Neuronal stem cell (in vitro differentiated cells): Measurements from ENCODE around the gene HIBADH.

Experiments used
- DNase-seq: peaks from one replicate; pipeline ENCODE4 v3.0.0-alpha.2; 2013; ENCODE audit warnings: low spot score
- H2AFZ ChIP-seq: one replicate; pipeline ENCODE4 v1.6.1; 2013; ENCODE audit warnings: mild to moderate bottlenecking, low read length, inconsistent platforms
- H2AK5ac ChIP-seq: 2 replicates; pipeline ENCODE4 v1.6.1; 2013; ENCODE audit warnings: low read depth, mild to moderate bottlenecking, inconsistent platforms, low read length, moderate library complexity, mixed read lengths
- H2BK120ac ChIP-seq: 2 replicates; pipeline ENCODE4 v1.6.1; 2013; ENCODE audit warnings: low read depth, mild to moderate bottlenecking, inconsistent platforms, low read length, moderate library complexity, mixed read lengths
- H2BK12ac ChIP-seq: one replicate; pipeline ENCODE4 v1.6.1; 2013; ENCODE audit warnings: low read length, inconsistent platforms
- H2BK15ac ChIP-seq: 2 replicates; pipeline ENCODE4 v1.6.1; 2013; ENCODE audit warnings: mild to moderate bottlenecking, low read length, inconsistent platforms, mixed read lengths
- H2BK5ac ChIP-seq: one replicate; pipeline ENCODE4 v1.6.1; 2013; ENCODE audit warnings: inconsistent platforms, mild to moderate bottlenecking, low read length, moderate library complexity
- H3K14ac ChIP-seq: one replicate; pipeline ENCODE4 v1.6.1; 2013; ENCODE audit warnings: low read length, inconsistent platforms
- H3K18ac ChIP-seq: 2 replicates; pipeline ENCODE4 v1.6.1; 2013; ENCODE audit warnings: low read length, inconsistent platforms
- H3K23ac ChIP-seq: 2 replicates; pipeline ENCODE4 v1.6.1; 2013; ENCODE audit warnings: low read depth, mild to moderate bottlenecking, mixed read lengths, low read length, inconsistent platforms; ENCODE audit not compliant: poor library complexity
- H3K27ac ChIP-seq: replicated peaks from 3 replicates; pipeline ENCODE4 v1.5.1; 2013; ENCODE audit warnings: low read length, inconsistent platforms
- H3K27me3 ChIP-seq, 3 experiments: 2 replicates each; pipeline ENCODE4 v1.6.1; 2013; ENCODE audit warnings: low read length in 3 of 3, mild to moderate bottlenecking in 2 of 3, inconsistent platforms in 1 of 3, low read depth in 1 of 3, mixed read lengths in 1 of 3, moderate library complexity in 1 of 3; ENCODE audit not compliant: control insufficient read depth in 3 of 3, insufficient read depth in 3 of 3
- H3K36me3 ChIP-seq, 2 donors: replicated peaks in 1 of 2; 2 replicates each; pipeline ENCODE4 v1.6.1; 2013; ENCODE audit warnings: low read length in 2 of 2; ENCODE audit not compliant: control insufficient read depth in 2 of 2, insufficient read depth in 2 of 2
- H3K4ac ChIP-seq: 2 replicates; pipeline ENCODE4 v1.6.1; 2013; ENCODE audit warnings: inconsistent platforms, mild to moderate bottlenecking, low read length, moderate library complexity
- H3K4me1 ChIP-seq, 2 donors: 1 replicate in 1 of 2; 2 replicates in 1 of 2; pipeline ENCODE4 v1.6.1; 2013; ENCODE audit warnings: low read length in 2 of 2, low read depth in 1 of 2; ENCODE audit not compliant: control insufficient read depth in 2 of 2, insufficient read depth in 1 of 2
- H3K4me2 ChIP-seq: one replicate; pipeline ENCODE4 v1.6.1; 2013; ENCODE audit warnings: mild to moderate bottlenecking, low read length, inconsistent platforms; ENCODE audit not compliant: insufficient read depth, poor library complexity, severe bottlenecking
- H3K4me3 ChIP-seq, 2 donors: 2 replicates each; pipeline ENCODE4 v1.5.1; 2013; ENCODE audit warnings: low read length in 2 of 2, mild to moderate bottlenecking in 2 of 2, inconsistent platforms in 1 of 2, moderate library complexity in 1 of 2
- H3K79me1 ChIP-seq: one replicate; pipeline ENCODE4 v1.6.1; 2013; ENCODE audit warnings: low read depth, mild to moderate bottlenecking, inconsistent platforms, low read length, moderate library complexity
- H3K9ac ChIP-seq: one replicate; pipeline ENCODE4 v1.6.1; 2013; ENCODE audit warnings: mild to moderate bottlenecking, low read depth, low read length, inconsistent platforms; ENCODE audit not compliant: poor library complexity
- H3K9me3 ChIP-seq, 2 donors: replicated peaks in 1 of 2; 2 replicates each; pipeline versions ENCODE3 to v1.6.1; 2013; ENCODE audit warnings: low read length in 2 of 2, mild to moderate bottlenecking in 2 of 2, inconsistent platforms in 1 of 2, low read depth in 1 of 2, mixed read lengths in 1 of 2, moderate library complexity in 1 of 2; ENCODE audit not compliant: control insufficient read depth in 2 of 2, insufficient read depth in 1 of 2
- H4K8ac ChIP-seq: one replicate; pipeline ENCODE4 v1.6.1; 2013; ENCODE audit warnings: low read depth, mild to moderate bottlenecking, inconsistent platforms, low read length, moderate library complexity
- H4K91ac ChIP-seq: one replicate; pipeline ENCODE4 v1.6.1; 2013; ENCODE audit warnings: low read length, low read depth, mild to moderate bottlenecking, inconsistent platforms; ENCODE audit not compliant: poor library complexity
- WGBS, 2 donors: extraction: QIAGEN DNeasy Blood & Tissue Kit; methylation state at CpG; one replicate each; pipeline ENCODE4 v1.1.7; 2013; ENCODE audit warnings: missing lambda C conversion rate in 2 of 2, mixed read lengths in 1 of 2; ENCODE audit not compliant: insufficient read length in 2 of 2, insufficient replicate concordance in 1 of 2; ENCODE audit errors: extremely low coverage in 2 of 2; 5-methylcytosine and 5-hydroxymethylcytosine counted together

HIBADH gene

GRCh38 chr7:27518561-27519350 lies 143.9 kb downstream of the HIBADH start:
- no peak overlapping the region for H2AK5ac ChIP-seq
- H3K36me3 ChIP-seq, result no peaks in the 10 kb centered on the region
- no peak overlapping the region for H2AFZ ChIP-seq
- no peak overlapping the region for H3K23ac ChIP-seq
- H2BK5ac ChIP-seq, result no peak overlapping the region
- no peak overlapping the region for H3K4ac ChIP-seq
- H3K14ac ChIP-seq, result no peak overlapping the region
- no peak for DNase-seq
- no peak overlapping the region for H4K8ac ChIP-seq
- peaks cover 0 to 2% of the 10 kb centered on the region in 2 donors for H3K4me1 ChIP-seq
- no peak overlapping the region for H2BK120ac ChIP-seq
- no peak overlapping the region for H3K4me3 ChIP-seq
- H3K9ac ChIP-seq, result no peak overlapping the region
- H2BK15ac ChIP-seq, result no peak overlapping the region
- H3K18ac ChIP-seq, result no peak overlapping the region
- no peaks in the 10 kb centered on the region for H3K79me1 ChIP-seq
- H3K27me3 ChIP-seq, result no peaks in the 10 kb centered on the region
- no peak overlapping the region for H4K91ac ChIP-seq
- no CpG with 5 or more reads among the region's 4 CpGs for WGBS, 2 donors
- no peak overlapping the region for H3K4me2 ChIP-seq
- H2BK12ac ChIP-seq, result no peak overlapping the region
- H3K27ac ChIP-seq, result no peak overlapping the region
- H3K9me3 ChIP-seq, result no peaks in the 10 kb centered on the region

- no peak overlapping the region for H3K14ac ChIP-seq
- no peaks in the 10 kb centered on the region for H3K36me3 ChIP-seq
- H2BK12ac ChIP-seq, result no peak overlapping the region
- H3K4me2 ChIP-seq, result no peak overlapping the region
- H2BK15ac ChIP-seq, result no peak overlapping the region
- H4K8ac ChIP-seq, result no peak overlapping the region
- H2AFZ ChIP-seq, result no peak overlapping the region
- H3K27ac ChIP-seq, result no peak overlapping the region
- H2BK5ac ChIP-seq, result no peak overlapping the region
- no peak overlapping the region for H4K91ac ChIP-seq
- no peak overlapping the region for H3K9ac ChIP-seq
- no peak overlapping the region for H2AK5ac ChIP-seq
- H3K79me1 ChIP-seq, result no peaks in the 10 kb centered on the region
- H3K9me3 ChIP-seq, result no peaks in the 10 kb centered on the region
- no peak overlapping the region for H3K18ac ChIP-seq
- no peak overlapping the region for H2BK120ac ChIP-seq
- H3K4ac ChIP-seq, result no peak overlapping the region
- no peak overlapping the region for H3K4me3 ChIP-seq
- H3K4me1 ChIP-seq, result peaks cover 0 to 2% of the 10 kb centered on the region in 2 donors
- DNase-seq, result no peak
- H3K27me3 ChIP-seq, result no peaks in the 10 kb centered on the region
- no peak overlapping the region for H3K23ac ChIP-seq
These were observed 146.3 kb downstream of the HIBADH start for GRCh38 chr7:27516421-27516820.

- Histone ChIP-seq H3K4me3 (no peak overlapping the region), H4K91ac (no peak overlapping the region), H2AK5ac (no peak overlapping the region), H3K36me3 (no peaks in the 10 kb centered on the region), H3K9ac (no peak overlapping the region), H3K27me3 (no peaks in the 10 kb centered on the region), H2AFZ (no peak overlapping the region), H3K14ac (no peak overlapping the region), H4K8ac (no peak overlapping the region), H2BK120ac (no peak overlapping the region), H3K18ac (no peak overlapping the region), H2BK12ac (no peak overlapping the region), H2BK15ac (no peak overlapping the region), H2BK5ac (no peak overlapping the region), H3K79me1 (no peaks in the 10 kb centered on the region), H3K4ac (no peak overlapping the region), H3K9me3 (no peaks in the 10 kb centered on the region), H3K27ac (no peak overlapping the region), H3K4me1 (peaks cover 0 to 2% of the 10 kb centered on the region in 2 donors), H3K4me2 (no peak overlapping the region), H3K23ac (no peak overlapping the region)
- no peak for DNase-seq
- no CpG with 5 or more reads among the region's 4 CpGs for WGBS, 2 donors
These were observed 146.8 kb downstream of the HIBADH start for GRCh38 chr7:27515933-27516332.

DNA sequence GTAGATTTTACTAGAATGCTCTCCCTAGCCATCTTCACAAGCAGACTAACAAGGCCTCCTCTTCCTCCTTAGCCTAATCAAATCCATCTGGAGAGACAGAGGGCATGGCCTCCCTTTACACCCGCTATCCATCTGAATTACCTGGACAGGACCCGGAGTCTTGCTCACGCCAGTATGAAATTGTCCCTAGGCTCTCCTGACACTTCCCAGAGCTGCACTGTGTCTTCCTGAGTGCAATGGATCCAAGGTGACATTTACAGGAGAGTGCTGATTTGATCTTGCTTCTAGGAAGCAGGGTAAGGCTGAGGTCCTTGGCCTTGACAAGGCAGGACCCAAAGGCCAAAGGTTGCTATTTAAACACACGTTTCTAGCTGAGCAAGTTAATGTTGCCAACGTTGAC lies 147.8 kb downstream of the HIBADH start:
- no peak overlapping the region for H3K4me3 ChIP-seq

More for the DNA sequence above, 147.8 kb downstream of the HIBADH start:
- Histone ChIP-seq H2BK12ac (no peak overlapping the region), H3K79me1 (no peaks in the 10 kb centered on the region), H3K27me3 (no peaks in the 10 kb centered on the region), H3K14ac (no peak overlapping the region), H3K4ac (no peak overlapping the region), H3K9me3 (no peaks in the 10 kb centered on the region), H3K18ac (no peak overlapping the region), H2BK120ac (no peak overlapping the region), H3K27ac (no peak overlapping the region), H4K8ac (no peak overlapping the region), H4K91ac (no peak overlapping the region), H2AFZ (no peak overlapping the region), H3K4me1 (peaks cover 0 to 2% of the 10 kb centered on the region in 2 donors), H3K36me3 (no peaks in the 10 kb centered on the region), H3K4me2 (no peak overlapping the region), H2AK5ac (no peak overlapping the region), H2BK5ac (no peak overlapping the region), H3K9ac (no peak overlapping the region), H3K23ac (no peak overlapping the region), H2BK15ac (no peak overlapping the region)
- WGBS, 2 donors, result no CpG with 5 or more reads among the region's 5 CpGs
- no peak for DNase-seq
